GM23338 (cell line): Measurements from ENCODE around the gene AGAP3. TPM values are rescaled to one million over a fixed set of nuclear protein-coding genes. Genes with fewer than 3 reads are reported as not detected.

ENCODE experiments used
- ATAC-seq: fragments of 200-7000 bp; cut with Tn5 transposase; 3 replicates; pipeline ENCODE4 v1.9.1; 2020
- DNase-seq: peaks from one replicate; pipeline ENCODE4 v3.0.0-alpha.2; 2015; ENCODE audit warnings: low spot score
- H2AFZ ChIP-seq: fragments of 200-600 bp; sonication (generic); 2 replicates; pipeline ENCODE4 v1.8.0; 2016; ENCODE audit warnings: antibody characterized with exemption, mild to moderate bottlenecking, moderate library complexity
- H3F3A ChIP-seq: fragments of 200-600 bp; sonication (generic); replicated peaks from 2 replicates; pipeline ENCODE4 v1.8.0; 2017; ENCODE audit warnings: antibody characterized with exemption, mixed run types, low read depth
- H3K27ac ChIP-seq: fragments of 200-600 bp; sonication (generic); 2 replicates; pipeline ENCODE4 v1.6.1; 2016; ENCODE audit warnings: low read depth
- H3K27me3 ChIP-seq: fragments of 200-600 bp; sonication (generic); 2 replicates; pipeline ENCODE4 v1.8.0; 2016; ENCODE audit warnings: mild to moderate bottlenecking, mixed run types, moderate library complexity; ENCODE audit not compliant: insufficient read depth
- H3K36me3 ChIP-seq: fragments of 200-600 bp; sonication (generic); 2 replicates; pipeline ENCODE4 v1.8.0; 2016; ENCODE audit warnings: mild to moderate bottlenecking; ENCODE audit not compliant: insufficient read depth
- H3K4me1 ChIP-seq: fragments of 200-600 bp; sonication (generic); 2 replicates; pipeline ENCODE4 v1.8.0; 2016; ENCODE audit warnings: mild to moderate bottlenecking, moderate library complexity; ENCODE audit not compliant: insufficient read depth
- H3K4me2 ChIP-seq: fragments of 200-600 bp; sonication (generic); 2 replicates; pipeline ENCODE4 v1.7.1; 2017; ENCODE audit warnings: mixed run types
- H3K4me3 ChIP-seq: fragments of 200-600 bp; sonication (generic); 2 replicates; pipeline ENCODE4 v1.6.1; 2016; ENCODE audit warnings: mixed run types
- H3K79me2 ChIP-seq: fragments of 200-600 bp; sonication (generic); replicated peaks from 2 replicates; pipeline ENCODE4 v1.8.0; 2017; ENCODE audit warnings: mild to moderate bottlenecking; ENCODE audit not compliant: insufficient read depth
- H3K9me2 ChIP-seq: fragments of 200-600 bp; sonication (generic); 2 replicates; pipeline ENCODE4 v1.8.0; 2017; ENCODE audit not compliant: insufficient read depth
- H4K20me1 ChIP-seq: fragments of 200-600 bp; sonication (generic); replicated peaks from 2 replicates; pipeline ENCODE4 v1.8.0; 2017; ENCODE audit warnings: mild to moderate bottlenecking; ENCODE audit not compliant: insufficient read depth
- H3K27ac Mint-ChIP-seq: 2 replicates; pipeline ENCODE4 v1.8.0; 2020; ENCODE audit warnings: inconsistent platforms, mild to moderate bottlenecking, moderate library complexity, mixed read lengths
- H3K27me3 Mint-ChIP-seq: 3 replicates; pipeline ENCODE4 v1.8.0; 2022; ENCODE audit warnings: low read depth, mild to moderate bottlenecking, moderate library complexity, mixed read lengths, inconsistent platforms; ENCODE audit not compliant: insufficient read depth, poor library complexity
- H3K36me3 Mint-ChIP-seq: 3 replicates; pipeline ENCODE4 v1.8.0; 2021; ENCODE audit warnings: low read depth, mild to moderate bottlenecking, inconsistent platforms, moderate library complexity, mixed read lengths
- H3K4me1 Mint-ChIP-seq: 3 replicates; pipeline ENCODE4 v1.8.0; 2020; ENCODE audit warnings: mild to moderate bottlenecking, inconsistent platforms, mixed read lengths
- H3K4me3 Mint-ChIP-seq: 3 replicates; pipeline ENCODE4 v1.8.0; 2021; ENCODE audit warnings: moderate library complexity, mild to moderate bottlenecking, inconsistent platforms, mixed read lengths
- H3K9me3 Mint-ChIP-seq: 3 replicates; pipeline ENCODE4 v1.8.0; 2020; ENCODE audit warnings: moderate library complexity, mild to moderate bottlenecking, inconsistent platforms, mixed read lengths
- CREB1 ChIP-seq: fragments of 250-450 bp; sonication (Bioruptor Pico); IDR thresholded peaks from 2 replicates; pipeline ENCODE4 v1.5.0; 2020; ENCODE audit warnings: low read depth, mild to moderate bottlenecking, moderate library complexity
- JUNB ChIP-seq: IDR thresholded peaks from one replicate; pipeline ENCODE4 v1.6.1; 2016; ENCODE audit warnings: antibody characterized with exemption; ENCODE audit not compliant: unreplicated experiment
- STAT1 ChIP-seq: IDR thresholded peaks from one replicate; pipeline ENCODE4 v1.6.1; 2016; ENCODE audit warnings: antibody characterized with exemption; ENCODE audit not compliant: unreplicated experiment
- ZNF331 ChIP-seq: fragments of 250-450 bp; sonication (Bioruptor Pico); IDR thresholded peaks from 2 replicates; pipeline ENCODE4 v1.5.0; 2020; ENCODE audit warnings: low read depth, mild to moderate bottlenecking, moderate library complexity
- polyA plus RNA-seq: library from polyadenylated mRNA; unstranded; fragments of >200 nt; fragmentation: Nextera tagmentation; extraction: Ambion mirVana; gene quantifications from 2 replicates; pipeline ENCODE4 v1.2.1, GENCODE V29; 2016
- total RNA-seq: library from RNA; depleted of rRNA; stranded (reverse); fragments of >200 nt; shearing (Covaris generic); gene quantifications from 2 replicates; pipeline ENCODE4 v1.2.3, GENCODE V29; 2014
- TF ChIP-seq, protein P1 (sequence below): IDR thresholded peaks from one replicate; pipeline ENCODE4 v1.6.1; 2018; ENCODE audit warnings: antibody characterized with exemption; ENCODE audit not compliant: unreplicated experiment
- TF ChIP-seq, protein P2 (sequence below), 2 experiments: fragments of 200-600 bp in 1 of 2; sonication (generic) in 1 of 2; conservative IDR thresholded peaks; 2 replicates each; pipeline versions ENCODE4 v1.5.1 to v1.6.1; 2016 to 2017; ENCODE audit warnings: antibody characterized with exemption in 2 of 2, low read depth in 2 of 2, mild to moderate bottlenecking in 2 of 2, moderate library complexity in 1 of 2
- TF ChIP-seq, protein P3 (sequence below): fragments of 250-450 bp; sonication (Bioruptor Pico); IDR thresholded peaks from 2 replicates; pipeline ENCODE4 v1.5.0; 2020; ENCODE audit warnings: mild to moderate bottlenecking, moderate library complexity

Gene AGAP3
- total and polyA plus RNA-seq, 2 experiments from 2014 or later, result 24.0 to 39.2 TPM

DNA sequence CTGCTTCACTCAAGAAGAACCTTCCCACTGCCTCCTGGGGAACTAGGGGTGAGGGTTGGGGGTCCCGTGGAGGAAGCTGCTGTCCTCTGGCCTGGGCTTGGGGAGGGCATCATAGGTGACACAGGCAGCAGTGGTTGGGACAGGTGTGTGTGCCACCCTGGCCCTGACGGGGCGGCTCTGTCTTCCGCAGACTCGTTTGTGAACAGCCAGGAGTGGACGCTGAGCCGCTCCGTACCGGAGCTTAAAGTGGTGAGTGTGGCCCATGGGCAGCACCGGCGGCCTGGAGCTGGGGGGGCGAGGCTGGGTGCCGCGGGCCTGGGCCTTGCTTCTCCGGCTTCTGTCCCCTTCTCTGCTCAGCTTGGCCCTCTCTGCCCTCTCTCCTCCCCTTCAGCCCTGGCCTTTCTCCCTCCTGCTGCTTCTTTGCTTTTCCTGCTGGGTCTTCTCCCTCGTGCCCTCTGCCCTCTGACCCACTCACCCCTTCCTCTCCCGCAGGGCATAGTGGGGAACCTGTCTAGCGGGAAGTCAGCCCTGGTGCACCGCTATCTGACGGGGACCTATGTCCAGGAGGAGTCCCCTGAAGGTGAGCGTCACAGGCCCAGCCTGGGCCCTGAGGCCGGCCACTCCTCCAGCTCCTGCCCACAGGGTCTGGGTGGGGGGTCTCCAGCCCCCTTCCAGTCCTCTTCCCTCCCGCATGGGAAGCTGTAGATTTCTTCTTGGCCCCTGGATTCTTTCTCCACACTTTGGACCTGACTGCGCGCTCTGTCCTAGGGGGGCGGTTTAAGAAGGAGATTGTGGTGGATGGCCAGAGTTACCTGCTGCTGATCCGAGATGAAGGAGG lies 30.5 kb downstream of the AGAP3 start:
- peaks cover 10% of the 10 kb centered on the region for H3F3A ChIP-seq
- H3K36me3 Mint-ChIP-seq, result peaks cover 26% of the 10 kb centered on the region
- H3K27me3 Mint-ChIP-seq, result peaks cover 26% of the 10 kb centered on the region
- H3K4me1 ChIP-seq, result peaks cover 18% of the 10 kb centered on the region
- H2AFZ ChIP-seq, result no peak overlapping the region
- peaks cover 40% of the 10 kb centered on the region for H4K20me1 ChIP-seq
- no peak for DNase-seq
- peaks cover 23% of the 10 kb centered on the region for H3K27me3 ChIP-seq
- TF ChIP-seq JUNB (no peak), ZNF331 (CRISPR knock-in tag) (no peak), STAT1 (no peak), CREB1 (CRISPR knock-in tag) (no peak)
- TF ChIP-seq, protein P1, sequence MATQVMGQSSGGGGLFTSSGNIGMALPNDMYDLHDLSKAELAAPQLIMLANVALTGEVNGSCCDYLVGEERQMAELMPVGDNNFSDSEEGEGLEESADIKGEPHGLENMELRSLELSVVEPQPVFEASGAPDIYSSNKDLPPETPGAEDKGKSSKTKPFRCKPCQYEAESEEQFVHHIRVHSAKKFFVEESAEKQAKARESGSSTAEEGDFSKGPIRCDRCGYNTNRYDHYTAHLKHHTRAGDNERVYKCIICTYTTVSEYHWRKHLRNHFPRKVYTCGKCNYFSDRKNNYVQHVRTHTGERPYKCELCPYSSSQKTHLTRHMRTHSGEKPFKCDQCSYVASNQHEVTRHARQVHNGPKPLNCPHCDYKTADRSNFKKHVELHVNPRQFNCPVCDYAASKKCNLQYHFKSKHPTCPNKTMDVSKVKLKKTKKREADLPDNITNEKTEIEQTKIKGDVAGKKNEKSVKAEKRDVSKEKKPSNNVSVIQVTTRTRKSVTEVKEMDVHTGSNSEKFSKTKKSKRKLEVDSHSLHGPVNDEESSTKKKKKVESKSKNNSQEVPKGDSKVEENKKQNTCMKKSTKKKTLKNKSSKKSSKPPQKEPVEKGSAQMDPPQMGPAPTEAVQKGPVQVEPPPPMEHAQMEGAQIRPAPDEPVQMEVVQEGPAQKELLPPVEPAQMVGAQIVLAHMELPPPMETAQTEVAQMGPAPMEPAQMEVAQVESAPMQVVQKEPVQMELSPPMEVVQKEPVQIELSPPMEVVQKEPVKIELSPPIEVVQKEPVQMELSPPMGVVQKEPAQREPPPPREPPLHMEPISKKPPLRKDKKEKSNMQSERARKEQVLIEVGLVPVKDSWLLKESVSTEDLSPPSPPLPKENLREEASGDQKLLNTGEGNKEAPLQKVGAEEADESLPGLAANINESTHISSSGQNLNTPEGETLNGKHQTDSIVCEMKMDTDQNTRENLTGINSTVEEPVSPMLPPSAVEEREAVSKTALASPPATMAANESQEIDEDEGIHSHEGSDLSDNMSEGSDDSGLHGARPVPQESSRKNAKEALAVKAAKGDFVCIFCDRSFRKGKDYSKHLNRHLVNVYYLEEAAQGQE, result no peak
- TF ChIP-seq, protein P2, sequence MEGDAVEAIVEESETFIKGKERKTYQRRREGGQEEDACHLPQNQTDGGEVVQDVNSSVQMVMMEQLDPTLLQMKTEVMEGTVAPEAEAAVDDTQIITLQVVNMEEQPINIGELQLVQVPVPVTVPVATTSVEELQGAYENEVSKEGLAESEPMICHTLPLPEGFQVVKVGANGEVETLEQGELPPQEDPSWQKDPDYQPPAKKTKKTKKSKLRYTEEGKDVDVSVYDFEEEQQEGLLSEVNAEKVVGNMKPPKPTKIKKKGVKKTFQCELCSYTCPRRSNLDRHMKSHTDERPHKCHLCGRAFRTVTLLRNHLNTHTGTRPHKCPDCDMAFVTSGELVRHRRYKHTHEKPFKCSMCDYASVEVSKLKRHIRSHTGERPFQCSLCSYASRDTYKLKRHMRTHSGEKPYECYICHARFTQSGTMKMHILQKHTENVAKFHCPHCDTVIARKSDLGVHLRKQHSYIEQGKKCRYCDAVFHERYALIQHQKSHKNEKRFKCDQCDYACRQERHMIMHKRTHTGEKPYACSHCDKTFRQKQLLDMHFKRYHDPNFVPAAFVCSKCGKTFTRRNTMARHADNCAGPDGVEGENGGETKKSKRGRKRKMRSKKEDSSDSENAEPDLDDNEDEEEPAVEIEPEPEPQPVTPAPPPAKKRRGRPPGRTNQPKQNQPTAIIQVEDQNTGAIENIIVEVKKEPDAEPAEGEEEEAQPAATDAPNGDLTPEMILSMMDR (conservative IDR thresholded peaks at IDR 0.05; ENCODE audit: low read depth in 2 of 2), result no peak
- TF ChIP-seq, protein P3, sequence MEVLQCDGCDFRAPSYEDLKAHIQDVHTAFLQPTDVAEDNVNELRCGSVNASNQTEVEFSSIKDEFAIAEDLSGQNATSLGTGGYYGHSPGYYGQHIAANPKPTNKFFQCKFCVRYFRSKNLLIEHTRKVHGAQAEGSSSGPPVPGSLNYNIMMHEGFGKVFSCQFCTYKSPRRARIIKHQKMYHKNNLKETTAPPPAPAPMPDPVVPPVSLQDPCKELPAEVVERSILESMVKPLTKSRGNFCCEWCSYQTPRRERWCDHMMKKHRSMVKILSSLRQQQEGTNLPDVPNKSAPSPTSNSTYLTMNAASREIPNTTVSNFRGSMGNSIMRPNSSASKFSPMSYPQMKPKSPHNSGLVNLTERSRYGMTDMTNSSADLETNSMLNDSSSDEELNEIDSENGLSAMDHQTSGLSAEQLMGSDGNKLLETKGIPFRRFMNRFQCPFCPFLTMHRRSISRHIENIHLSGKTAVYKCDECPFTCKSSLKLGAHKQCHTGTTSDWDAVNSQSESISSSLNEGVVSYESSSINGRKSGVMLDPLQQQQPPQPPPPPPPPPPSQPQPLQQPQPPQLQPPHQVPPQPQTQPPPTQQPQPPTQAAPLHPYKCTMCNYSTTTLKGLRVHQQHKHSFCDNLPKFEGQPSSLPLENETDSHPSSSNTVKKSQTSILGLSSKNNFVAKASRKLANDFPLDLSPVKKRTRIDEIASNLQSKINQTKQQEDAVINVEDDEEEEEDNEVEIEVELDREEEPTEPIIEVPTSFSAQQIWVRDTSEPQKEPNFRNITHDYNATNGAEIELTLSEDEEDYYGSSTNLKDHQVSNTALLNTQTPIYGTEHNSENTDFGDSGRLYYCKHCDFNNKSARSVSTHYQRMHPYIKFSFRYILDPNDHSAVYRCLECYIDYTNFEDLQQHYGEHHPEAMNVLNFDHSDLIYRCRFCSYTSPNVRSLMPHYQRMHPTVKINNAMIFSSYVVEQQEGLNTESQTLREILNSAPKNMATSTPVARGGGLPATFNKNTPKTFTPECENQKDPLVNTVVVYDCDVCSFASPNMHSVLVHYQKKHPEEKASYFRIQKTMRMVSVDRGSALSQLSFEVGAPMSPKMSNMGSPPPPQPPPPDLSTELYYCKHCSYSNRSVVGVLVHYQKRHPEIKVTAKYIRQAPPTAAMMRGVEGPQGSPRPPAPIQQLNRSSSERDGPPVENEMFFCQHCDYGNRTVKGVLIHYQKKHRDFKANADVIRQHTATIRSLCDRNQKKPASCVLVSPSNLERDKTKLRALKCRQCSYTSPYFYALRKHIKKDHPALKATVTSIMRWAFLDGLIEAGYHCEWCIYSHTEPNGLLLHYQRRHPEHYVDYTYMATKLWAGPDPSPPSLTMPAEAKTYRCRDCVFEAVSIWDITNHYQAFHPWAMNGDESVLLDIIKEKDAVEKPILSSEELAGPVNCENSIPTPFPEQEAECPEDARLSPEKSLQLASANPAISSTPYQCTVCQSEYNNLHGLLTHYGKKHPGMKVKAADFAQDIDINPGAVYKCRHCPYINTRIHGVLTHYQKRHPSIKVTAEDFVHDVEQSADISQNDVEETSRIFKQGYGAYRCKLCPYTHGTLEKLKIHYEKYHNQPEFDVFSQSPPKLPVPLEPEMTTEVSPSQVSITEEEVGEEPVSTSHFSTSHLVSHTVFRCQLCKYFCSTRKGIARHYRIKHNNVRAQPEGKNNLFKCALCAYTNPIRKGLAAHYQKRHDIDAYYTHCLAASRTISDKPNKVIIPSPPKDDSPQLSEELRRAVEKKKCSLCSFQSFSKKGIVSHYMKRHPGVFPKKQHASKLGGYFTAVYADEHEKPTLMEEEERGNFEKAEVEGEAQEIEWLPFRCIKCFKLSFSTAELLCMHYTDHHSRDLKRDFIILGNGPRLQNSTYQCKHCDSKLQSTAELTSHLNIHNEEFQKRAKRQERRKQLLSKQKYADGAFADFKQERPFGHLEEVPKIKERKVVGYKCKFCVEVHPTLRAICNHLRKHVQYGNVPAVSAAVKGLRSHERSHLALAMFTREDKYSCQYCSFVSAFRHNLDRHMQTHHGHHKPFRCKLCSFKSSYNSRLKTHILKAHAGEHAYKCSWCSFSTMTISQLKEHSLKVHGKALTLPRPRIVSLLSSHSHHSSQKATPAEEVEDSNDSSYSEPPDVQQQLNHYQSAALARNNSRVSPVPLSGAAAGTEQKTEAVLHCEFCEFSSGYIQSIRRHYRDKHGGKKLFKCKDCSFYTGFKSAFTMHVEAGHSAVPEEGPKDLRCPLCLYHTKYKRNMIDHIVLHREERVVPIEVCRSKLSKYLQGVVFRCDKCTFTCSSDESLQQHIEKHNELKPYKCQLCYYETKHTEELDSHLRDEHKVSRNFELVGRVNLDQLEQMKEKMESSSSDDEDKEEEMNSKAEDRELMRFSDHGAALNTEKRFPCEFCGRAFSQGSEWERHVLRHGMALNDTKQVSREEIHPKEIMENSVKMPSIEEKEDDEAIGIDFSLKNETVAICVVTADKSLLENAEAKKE (CRISPR knock-in tag), result no peak
- no peak for ATAC-seq
- H3K4me3 Mint-ChIP-seq, result no peak overlapping the region
- no peaks in the 10 kb centered on the region for H3K9me3 Mint-ChIP-seq
- H3K36me3 ChIP-seq, result no peaks in the 10 kb centered on the region
- no peak overlapping the region for H3K4me3 ChIP-seq
- H3K9me2 ChIP-seq, result no peaks in the 10 kb centered on the region
- H3K27ac Mint-ChIP-seq, result no peak overlapping the region
- H3K79me2 ChIP-seq, result peaks cover 10% of the 10 kb centered on the region
- peaks cover 24% of the 10 kb centered on the region for H3K4me1 Mint-ChIP-seq
- H3K27ac ChIP-seq, result no peak overlapping the region
- H3K4me2 ChIP-seq, result no peak overlapping the region
